Activated naive CD8-positive, alpha-beta T cell treated with anti-CD3 and anti-CD28 coated beads, Interleukin-2, amount 50 U/mL, for 24 hours (primary cell): ENCODE measurements around the gene LCE2D.

Experiments
- ATAC-seq: fragments of 150-1000 bp; cut with Tn5 transposase; one replicate; pipeline ENCODE4 v1.10.0; 2021
- DNase-seq: peaks from one replicate; pipeline ENCODE4 v3.0.0; 2021
- H3K27ac Mint-ChIP-seq: one replicate; pipeline ENCODE4 v1.8.0; 2021; ENCODE audit warnings: mild to moderate bottlenecking, mixed read lengths
- H3K27me3 Mint-ChIP-seq: one replicate; pipeline ENCODE4 v1.8.0; 2021; ENCODE audit warnings: mixed read lengths
- H3K36me3 Mint-ChIP-seq: one replicate; pipeline ENCODE4 v1.8.0; 2021; ENCODE audit warnings: low read depth, mixed read lengths
- H3K4me1 Mint-ChIP-seq: one replicate; pipeline ENCODE4 v1.8.0; 2021; ENCODE audit warnings: mixed read lengths
- H3K4me3 Mint-ChIP-seq: one replicate; pipeline ENCODE4 v1.8.0; 2021; ENCODE audit warnings: mild to moderate bottlenecking, moderate library complexity, mixed read lengths
- H3K9me3 Mint-ChIP-seq: one replicate; pipeline ENCODE4 v1.8.0; 2021; ENCODE audit warnings: mixed read lengths

LCE2D gene

GRCh38 chr1:152663098-152663497 is at the start of gene LCE2D:
TSS of gene LCE2D (plus strand) at chr1:152663380. CDS start at chr1:152664106, 726 bp downstream.
- no peak within 1 kb of the TSS for H3K27ac Mint-ChIP-seq
- no peaks in the 10 kb centered on the region for H3K36me3 Mint-ChIP-seq
- ATAC-seq (no peak), DNase-seq (no peak)
- no peaks in the 10 kb centered on the region for H3K9me3 Mint-ChIP-seq
- peaks cover 12% of the 10 kb centered on the region for H3K27me3 Mint-ChIP-seq
- H3K4me3 Mint-ChIP-seq: no peak within 1 kb of the TSS
- H3K4me1 Mint-ChIP-seq: no peaks in the 10 kb centered on the region

- H3K4me3 Mint-ChIP-seq: no peak within 1 kb of the TSS
- DNase-seq (no peak), ATAC-seq (no peak)
- peaks cover 8% of the 10 kb centered on the region for H3K9me3 Mint-ChIP-seq
- H3K27me3 Mint-ChIP-seq: peaks cover 1% of the 10 kb centered on the region
- H3K4me1 Mint-ChIP-seq: no peaks in the 10 kb centered on the region
- no peaks in the 10 kb centered on the region for H3K36me3 Mint-ChIP-seq
- no peak within 1 kb of the TSS for H3K27ac Mint-ChIP-seq
These were observed 49.7 kb upstream of the LCE2D start, which contains the start of gene LCE3B for GRCh38 chr1:152613511-152613910. TSS of gene LCE3B (plus strand) at chr1:152613811. CDS start at chr1:152613811, 0 bp downstream.

- H3K4me3 Mint-ChIP-seq: no peak overlapping the region
- ATAC-seq (no peak), DNase-seq (no peak)
- H3K9me3 Mint-ChIP-seq: peaks cover 16% of the 10 kb centered on the region
- H3K36me3 Mint-ChIP-seq: no peaks in the 10 kb centered on the region
- peaks cover 2% of the 10 kb centered on the region for H3K4me1 Mint-ChIP-seq
- H3K27me3 Mint-ChIP-seq: peaks cover 20% of the 10 kb centered on the region
- H3K27ac Mint-ChIP-seq: no peak overlapping the region
These were observed 41.2 kb upstream of the LCE2D start for GRCh38 chr1:152621993-152622392.

- Mint-ChIP-seq H3K27me3 (peaks cover 25% of the 10 kb centered on the region), H3K4me1 (peaks cover 2% of the 10 kb centered on the region), H3K4me3 (no peak within 1 kb of the TSS), H3K36me3 (no peaks in the 10 kb centered on the region), H3K27ac (no peak within 1 kb of the TSS), H3K9me3 (peaks cover 11% of the 10 kb centered on the region)
- ATAC-seq: no peak
- DNase-seq: no peak
These were observed 40.4 kb upstream of the LCE2D start, which contains the start of gene LCE3A for GRCh38 chr1:152622803-152623202. TSS of gene LCE3A (minus strand) at chr1:152623103. CDS start at chr1:152623103, 0 bp downstream.

GRCh38 chr1:152623203-152623844 is 39.9 kb upstream of the LCE2D start:
- Mint-ChIP-seq H3K9me3 (peaks cover 10% of the 10 kb centered on the region), H3K36me3 (no peaks in the 10 kb centered on the region), H3K4me3 (no peak overlapping the region), H3K27me3 (peaks cover 25% of the 10 kb centered on the region), H3K27ac (no peak overlapping the region), H3K4me1 (peaks cover 2% of the 10 kb centered on the region)
- DNase-seq (peak; percentile 32), ATAC-seq (no peak)

- ATAC-seq (no peak), DNase-seq (no peak)
- H3K4me1 Mint-ChIP-seq: peaks cover 2% of the 10 kb centered on the region
- H3K27ac Mint-ChIP-seq: no peak overlapping the region
- H3K4me3 Mint-ChIP-seq: no peak overlapping the region
- H3K27me3 Mint-ChIP-seq: peaks cover 33% of the 10 kb centered on the region
- no peaks in the 10 kb centered on the region for H3K36me3 Mint-ChIP-seq
- H3K9me3 Mint-ChIP-seq: peaks cover 3% of the 10 kb centered on the region
These were observed 36.4 kb upstream of the LCE2D start for GRCh38 chr1:152626744-152627143.

GRCh38 chr1:152630596-152630995 is 32.6 kb upstream of the LCE2D start:
- no peaks in the 10 kb centered on the region for H3K4me1 Mint-ChIP-seq
- no peaks in the 10 kb centered on the region for H3K36me3 Mint-ChIP-seq
- peaks cover 21% of the 10 kb centered on the region for H3K27me3 Mint-ChIP-seq
- H3K9me3 Mint-ChIP-seq: peaks cover 3% of the 10 kb centered on the region
- DNase-seq (no peak), ATAC-seq (no peak)
- H3K4me3 Mint-ChIP-seq: no peak overlapping the region
- H3K27ac Mint-ChIP-seq: no peak overlapping the region

GRCh38 chr1:152640351-152640750 is 22.8 kb upstream of the LCE2D start:
- Mint-ChIP-seq H3K36me3 (no peaks in the 10 kb centered on the region), H3K4me3 (no peak overlapping the region), H3K27me3 (peaks cover 2% of the 10 kb centered on the region), H3K4me1 (no peaks in the 10 kb centered on the region), H3K9me3 (peaks cover 7% of the 10 kb centered on the region), H3K27ac (no peak overlapping the region)
- ATAC-seq (no peak), DNase-seq (no peak)

- H3K4me1 Mint-ChIP-seq: no peaks in the 10 kb centered on the region
- no peak overlapping the region for H3K27ac Mint-ChIP-seq
- DNase-seq: no peak
- H3K9me3 Mint-ChIP-seq: peaks cover 6% of the 10 kb centered on the region
- H3K36me3 Mint-ChIP-seq: no peaks in the 10 kb centered on the region
- no peak for ATAC-seq
- H3K4me3 Mint-ChIP-seq: no peak overlapping the region
- peaks cover 14% of the 10 kb centered on the region for H3K27me3 Mint-ChIP-seq
These were observed 19.2 kb upstream of the LCE2D start for GRCh38 chr1:152643945-152644344.

- Mint-ChIP-seq H3K9me3 (no peaks in the 10 kb centered on the region), H3K27ac (no peak overlapping the region), H3K27me3 (peaks cover 17% of the 10 kb centered on the region), H3K36me3 (no peaks in the 10 kb centered on the region), H3K4me1 (no peaks in the 10 kb centered on the region), H3K4me3 (no peak overlapping the region)
- ATAC-seq: no peak
- DNase-seq: no peak
These were observed 18.0 kb upstream of the LCE2D start for GRCh38 chr1:152645146-152645545.

GRCh38 chr1:152646656-152647055 is 16.5 kb upstream of the LCE2D start:
- Mint-ChIP-seq H3K27me3 (peaks cover 19% of the 10 kb centered on the region), H3K27ac (no peak overlapping the region), H3K4me1 (no peaks in the 10 kb centered on the region)

GRCh38 chr1:152654110-152654509 is 9.1 kb upstream of the LCE2D start:
- peaks cover 14% of the 10 kb centered on the region for H3K27me3 Mint-ChIP-seq
- no peak for ATAC-seq
- peaks cover 3% of the 10 kb centered on the region for H3K4me1 Mint-ChIP-seq
- no peak overlapping the region for H3K4me3 Mint-ChIP-seq
- H3K9me3 Mint-ChIP-seq: no peaks in the 10 kb centered on the region
- H3K27ac Mint-ChIP-seq: no peak overlapping the region
- peak; percentile 62 for DNase-seq
- no peaks in the 10 kb centered on the region for H3K36me3 Mint-ChIP-seq

More at GRCh38 chr1:152646656-152647055, 16.5 kb upstream of the LCE2D start:
- DNase-seq (no peak), ATAC-seq (no peak)
- Mint-ChIP-seq H3K9me3 (no peaks in the 10 kb centered on the region), H3K36me3 (no peaks in the 10 kb centered on the region), H3K4me3 (no peak overlapping the region)

GRCh38 chr1:152656459-152656858 is 6.7 kb upstream of the LCE2D start:
- Mint-ChIP-seq H3K4me1 (peaks cover 3% of the 10 kb centered on the region), H3K4me3 (no peak overlapping the region), H3K36me3 (no peaks in the 10 kb centered on the region), H3K27me3 (peaks cover 10% of the 10 kb centered on the region), H3K27ac (no peak overlapping the region), H3K9me3 (no peaks in the 10 kb centered on the region)
- DNase-seq: no peak
- no peak for ATAC-seq

GRCh38 chr1:152657677-152658076 is 5.5 kb upstream of the LCE2D start:
- ATAC-seq (no peak), DNase-seq (no peak)
- no peaks in the 10 kb centered on the region for H3K9me3 Mint-ChIP-seq
- no peak overlapping the region for H3K27ac Mint-ChIP-seq
- H3K4me1 Mint-ChIP-seq: peaks cover 3% of the 10 kb centered on the region
- peaks cover 10% of the 10 kb centered on the region for H3K27me3 Mint-ChIP-seq
- H3K4me3 Mint-ChIP-seq: no peak overlapping the region
- H3K36me3 Mint-ChIP-seq: no peaks in the 10 kb centered on the region

GRCh38 chr1:152658649-152659048 is 4.5 kb upstream of the LCE2D start:
- ATAC-seq: no peak

More at GRCh38 chr1:152658649-152659048, 4.5 kb upstream of the LCE2D start:
- no peak overlapping the region for H3K27ac Mint-ChIP-seq
- H3K36me3 Mint-ChIP-seq: no peaks in the 10 kb centered on the region
- H3K4me1 Mint-ChIP-seq: peaks cover 3% of the 10 kb centered on the region
- peaks cover 10% of the 10 kb centered on the region for H3K27me3 Mint-ChIP-seq
- DNase-seq: no peak
- no peaks in the 10 kb centered on the region for H3K9me3 Mint-ChIP-seq
- H3K4me3 Mint-ChIP-seq: no peak overlapping the region
